GM21360 (cell line): Measurements from ENCODE around the gene RXFP1.

ENCODE experiments used
- ATAC-seq: cut with Tn5 transposase; IDR thresholded peaks from one replicate; pipeline ENCODE4 v1.9.1; 2021; ENCODE audit warnings: mild to moderate bottlenecking, moderate library complexity; ENCODE audit not compliant: unreplicated experiment

Gene RXFP1

DNA sequence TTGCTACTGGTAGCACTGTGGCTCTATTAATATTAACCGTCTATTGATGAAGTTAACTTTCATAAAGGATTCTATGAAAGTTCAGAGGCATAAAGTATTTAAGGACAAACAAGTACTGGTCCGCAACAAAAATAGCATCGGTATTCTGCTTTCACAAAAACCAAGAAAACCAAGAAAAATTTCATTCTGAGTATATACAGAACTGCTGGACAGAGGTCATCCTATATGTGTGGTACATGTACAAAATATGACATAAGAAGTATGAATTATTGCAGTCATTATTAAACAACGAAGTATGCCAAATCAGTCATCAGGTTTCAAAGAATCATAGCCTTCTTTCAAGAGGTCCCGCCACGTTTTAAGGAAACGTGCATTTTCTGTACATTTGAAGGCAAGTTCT lies 147.6 kb downstream of the RXFP1 start:
- no peak for ATAC-seq

DNA sequence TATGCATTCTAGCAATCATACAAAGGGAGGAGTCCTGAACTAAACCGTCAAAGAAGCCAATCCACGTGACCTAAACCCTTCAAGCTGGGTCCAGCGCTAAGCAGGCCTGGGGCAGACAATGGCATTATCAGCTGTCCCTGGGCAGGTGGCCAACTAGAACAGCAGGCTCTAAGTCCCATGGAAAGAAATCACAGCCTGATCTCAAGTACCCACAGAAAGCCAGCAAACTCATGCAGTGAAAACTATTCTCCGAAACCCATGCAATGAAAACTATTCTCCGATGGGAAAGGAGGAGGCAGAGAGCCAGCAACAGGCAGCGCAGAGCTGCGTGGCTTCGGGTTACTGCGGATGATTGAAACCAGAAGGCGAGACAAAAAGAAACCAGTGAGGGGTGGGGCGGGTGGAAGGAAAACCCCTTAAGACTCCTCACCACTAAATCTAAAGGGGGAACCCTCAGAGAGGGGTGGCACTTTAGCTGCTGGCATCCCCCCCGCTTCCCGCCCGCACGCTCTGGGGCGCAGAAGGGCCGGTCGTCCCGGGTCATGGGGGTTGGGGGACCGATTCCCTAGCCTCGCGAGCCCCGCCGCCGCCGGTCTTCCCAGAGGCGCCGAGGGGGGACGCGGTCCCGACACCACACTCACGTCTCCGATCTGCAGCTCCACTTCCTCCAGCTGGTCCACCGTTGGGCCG lies 149.4 kb downstream of the RXFP1 start:
- ATAC-seq: peak; percentile 30

DNA sequence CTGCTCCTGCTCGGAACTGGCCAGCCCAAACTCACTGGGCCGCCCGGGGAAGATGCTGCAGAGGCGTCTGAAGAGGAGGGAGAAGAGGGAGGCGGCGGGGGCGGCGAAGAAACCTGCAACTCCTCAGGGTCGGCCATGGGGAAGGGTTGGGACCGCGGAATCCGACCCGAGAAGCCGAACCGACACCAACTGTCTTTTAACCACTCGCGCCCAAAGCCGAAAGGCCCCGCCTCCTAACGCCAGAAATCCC lies 149.9 kb downstream of the RXFP1 start, which contains the start of gene C4orf46:
TSS of gene C4orf46 (minus strand) at position 223 of the 250 bp plus-strand sequence. CDS start at position 137, 86 bp downstream.
- ATAC-seq: no peak

DNA sequence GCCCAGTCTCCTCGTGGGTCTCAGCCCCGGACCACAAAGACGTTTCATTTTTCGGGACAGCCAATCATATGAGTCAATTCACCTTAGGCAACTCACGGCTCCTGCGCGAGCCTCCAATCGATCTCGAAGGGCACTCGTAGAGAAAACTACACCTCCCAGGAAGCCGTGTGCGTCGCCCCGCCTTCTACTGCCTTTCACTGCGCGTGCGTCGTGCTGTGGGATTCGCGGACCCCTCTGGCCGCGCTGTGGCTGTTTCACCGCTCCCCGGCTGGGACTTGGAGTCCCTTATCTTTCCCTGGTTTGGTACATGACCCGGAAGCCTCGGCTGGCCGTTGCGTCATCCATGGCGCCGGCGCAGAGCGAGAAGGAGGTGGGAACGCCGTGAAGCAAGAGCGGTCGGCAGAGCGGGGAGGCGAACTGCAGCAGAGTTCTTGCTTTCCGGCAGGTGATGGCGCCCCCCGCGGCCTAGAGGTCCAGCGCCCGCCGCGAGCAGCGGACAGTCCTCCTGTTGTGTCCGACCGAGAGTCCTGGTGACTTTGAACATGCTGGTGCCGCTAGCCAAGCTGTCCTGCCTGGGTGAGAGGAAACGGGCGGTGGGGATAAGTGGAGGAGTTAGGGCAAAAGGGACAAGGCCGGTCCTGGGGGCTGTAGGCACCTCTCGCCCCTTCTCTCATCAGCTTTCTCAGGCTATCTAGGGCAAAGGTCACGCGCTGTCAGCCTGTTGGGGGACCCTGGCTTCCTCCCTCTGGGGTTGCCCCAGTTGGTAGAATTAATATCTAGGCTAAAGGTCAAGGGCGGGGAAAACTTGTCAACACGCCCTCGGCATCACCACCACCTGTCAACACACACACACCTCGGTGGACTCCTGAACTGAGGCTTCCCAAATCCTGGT lies 150.5 kb downstream of the RXFP1 start, which contains the start of gene ETFDH:
TSS of gene ETFDH (plus strand) at position 382 of the 892 bp plus-strand sequence. CDS start at position 543, 161 bp downstream.
- ATAC-seq: peak; percentile 84

DNA sequence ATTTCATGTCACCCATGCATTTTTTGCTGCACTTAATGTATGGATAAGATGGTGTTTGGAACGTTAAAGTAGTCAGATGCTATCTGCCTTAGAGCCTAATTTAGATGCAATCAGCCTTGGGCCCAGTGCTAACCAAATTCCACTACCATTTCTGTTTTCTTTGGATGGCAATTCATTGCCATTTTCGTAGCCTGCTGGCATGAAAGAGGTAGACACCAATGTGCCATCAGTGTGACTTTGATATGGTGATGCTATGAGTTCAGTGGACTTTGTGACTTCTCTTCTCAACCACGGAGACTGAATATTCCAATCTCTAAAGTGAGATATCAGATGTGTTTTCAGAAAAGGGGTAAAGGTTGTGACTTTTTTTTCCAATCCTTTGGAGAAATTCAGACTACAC lies 152.0 kb downstream of the RXFP1 start:
- ATAC-seq: no peak

DNA sequence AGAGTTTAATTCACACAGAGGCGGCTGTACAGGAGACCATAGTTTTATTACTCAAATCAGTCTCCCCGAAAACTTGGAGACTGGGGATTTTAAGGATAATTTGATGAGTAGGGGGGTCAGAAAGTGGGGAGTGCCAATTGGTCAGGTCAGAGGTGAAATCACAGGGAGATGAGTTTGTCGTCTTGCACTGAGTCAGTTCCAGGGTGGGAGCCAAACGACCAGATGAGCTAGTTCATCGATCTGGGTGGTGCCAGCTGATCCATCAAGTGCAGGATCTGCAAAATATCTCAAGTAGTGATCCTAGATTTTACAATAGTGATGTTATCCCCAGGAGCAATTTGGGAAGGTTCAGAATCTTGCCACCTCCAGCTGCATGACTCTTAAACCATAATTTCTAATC lies 154.4 kb downstream of the RXFP1 start:
- ATAC-seq: no peak

DNA sequence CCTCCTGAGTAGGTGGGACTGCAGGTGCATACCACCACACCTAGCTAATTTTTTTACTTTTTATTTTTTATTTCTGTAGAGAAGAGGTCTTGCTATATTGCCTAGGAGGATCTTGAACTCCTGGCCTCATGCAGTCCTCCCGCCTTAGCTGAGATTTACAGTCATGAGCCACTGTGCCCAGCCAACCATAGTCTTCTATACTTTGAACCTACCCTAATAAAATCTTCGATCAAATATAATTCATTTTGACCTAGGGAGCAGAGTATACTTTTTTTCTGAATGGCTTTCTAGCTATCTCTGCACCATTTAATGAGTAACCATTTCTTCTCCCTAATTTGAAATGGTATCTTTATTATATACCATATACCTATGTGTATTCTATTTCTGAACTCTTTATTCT lies 157.1 kb downstream of the RXFP1 start:
- no peak for ATAC-seq

DNA sequence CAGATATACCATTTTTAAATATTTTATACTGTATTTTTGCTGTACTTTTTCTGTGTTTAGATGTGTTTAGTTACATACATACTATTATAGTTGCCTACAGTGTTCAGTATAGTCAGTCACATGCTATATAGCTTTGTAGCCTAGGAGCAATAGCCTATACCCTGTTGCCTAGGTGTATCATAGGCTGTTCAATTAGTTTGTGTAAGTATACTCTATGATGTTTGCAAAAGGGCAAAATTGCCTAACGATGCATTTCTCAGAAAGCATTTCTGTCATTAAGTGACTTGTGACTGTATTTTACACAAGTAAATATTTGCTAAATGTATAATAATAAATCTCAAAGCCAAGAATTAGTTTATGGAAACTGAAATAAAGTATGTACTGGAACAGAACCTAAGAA lies 159.9 kb downstream of the RXFP1 start:
- ATAC-seq: no peak

DNA sequence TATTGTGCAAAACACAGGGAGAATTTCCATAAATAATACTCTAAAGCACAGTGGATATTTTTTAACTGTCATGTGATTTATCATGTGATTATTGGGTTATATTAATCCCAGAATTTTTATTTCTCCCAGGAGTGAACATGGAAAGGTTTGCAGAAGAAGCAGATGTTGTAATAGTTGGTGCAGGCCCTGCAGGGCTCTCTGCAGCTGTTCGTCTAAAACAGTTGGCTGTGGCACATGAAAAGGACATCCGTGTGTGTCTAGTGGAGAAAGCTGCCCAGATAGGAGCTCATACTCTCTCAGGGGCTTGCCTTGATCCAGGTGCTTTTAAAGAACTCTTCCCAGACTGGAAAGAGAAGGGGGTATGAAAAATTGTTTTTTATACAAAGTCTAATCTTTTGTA lies 160.4 kb downstream of the RXFP1 start:
- ATAC-seq: no peak

DNA sequence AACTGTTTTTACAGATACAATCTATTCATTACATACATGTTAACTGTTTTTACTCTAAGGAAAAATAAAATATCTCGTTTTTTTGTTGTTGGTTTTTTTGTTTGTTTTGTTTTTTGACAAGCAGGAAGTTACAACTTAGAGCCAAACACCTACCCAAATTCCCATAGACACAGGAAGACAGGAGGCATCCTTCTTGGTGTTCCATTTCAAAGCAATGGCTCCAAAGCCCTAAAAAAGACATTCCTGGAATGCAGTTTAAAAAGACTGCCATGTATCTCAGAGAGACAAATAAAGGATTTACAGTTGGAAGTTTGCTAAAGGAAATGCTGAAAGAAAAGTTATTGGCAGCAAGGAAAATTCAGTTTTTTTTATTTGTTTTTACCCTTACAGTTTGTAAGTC lies 167.1 kb downstream of the RXFP1 start:
- no peak for ATAC-seq
